Subcutaneous adipose tissue (tissue), 4 donors: ENCODE data around the gene IL1RL1. TPM values are rescaled to one million over a fixed set of nuclear protein-coding genes. Genes with fewer than 3 reads are reported as not detected.

ENCODE experiments used
- CTCF ChIP-seq: fragments of 450-650 bp; IDR thresholded peaks from one replicate; pipeline ENCODE4 v1.5.1; 2016; ENCODE audit warnings: low read depth, mild to moderate bottlenecking, control low read depth, antibody characterized with exemption, moderate library complexity
- total RNA-seq, 4 donors: library from RNA; depleted of rRNA; stranded (reverse); fragments of >200 nt; gene quantifications; one replicate each; pipeline ENCODE4 v1.1.0, GENCODE V29; 2016

Gene IL1RL1
- total RNA-seq, 4 donors from 2014 or later, result 15.8 to 25.1 (median 17.2) TPM

GRCh38 chr2:102383722-102384121 lies 72.4 kb downstream of the IL1RL1 start:
- no peak for TF ChIP-seq CTCF

GRCh38 chr2:102385522-102385921 lies 74.2 kb downstream of the IL1RL1 start:
- no peak for TF ChIP-seq CTCF

- no peak for TF ChIP-seq CTCF
These were observed 74.6 kb downstream of the IL1RL1 start for GRCh38 chr2:102386004-102386403.

GRCh38 chr2:102386867-102387541 lies 75.6 kb downstream of the IL1RL1 start:
- TF ChIP-seq CTCF, result no peak

- no peak for TF ChIP-seq CTCF
These were observed 76.6 kb downstream of the IL1RL1 start for GRCh38 chr2:102387763-102388546.

- no peak for TF ChIP-seq CTCF
These were observed 80.2 kb downstream of the IL1RL1 start for GRCh38 chr2:102391565-102391964.

- TF ChIP-seq CTCF, result no peak
These were observed 80.7 kb downstream of the IL1RL1 start for GRCh38 chr2:102392096-102392495.
